Caco-2 (cell line): ENCODE measurements around the gene RBM48. TPM values are rescaled to one million over a fixed set of nuclear protein-coding genes. Genes with fewer than 3 reads are reported as not detected.

ENCODE experiments used
- BruUV-seq: library from RNA; stranded (reverse); fragments of 400-500 nt; replicated peaks from 2 replicates; lab custom pipeline; 2021; lab: Mats Ljungman, UMichigan
- CTCF ChIA-PET: fragments of 300-600 bp; sonication (Branson Sonifier 250); formaldehyde crosslinking; loops from one replicate; lab custom pipeline; 2022; ENCODE audit warnings: antibody characterized with exemption; lab: Charles Lee
- POLR2A ChIA-PET: fragments of 300-600 bp; sonication (Branson Sonifier 250); formaldehyde crosslinking; loops from one replicate; lab custom pipeline; 2022; ENCODE audit warnings: antibody characterized with exemption; lab: Charles Lee
- DNase-seq, 2 experiments: peaks; one replicate each; pipeline versions ENCODE4 v3.0.0 to v3.0.0-alpha.2; 2020 to 2022
- H3K27me3 ChIP-seq: replicated peaks from 2 replicates; pipeline ENCODE4 v1.6.0; 2011; ENCODE audit warnings: low read length; ENCODE audit not compliant: control insufficient read depth, insufficient read depth
- H3K36me3 ChIP-seq: 2 replicates; pipeline ENCODE4 v1.5.1; 2011; ENCODE audit warnings: low read length; ENCODE audit not compliant: control insufficient read depth, insufficient read depth
- H3K4me1 ChIP-seq: fragments of 250-450 bp; sonication (Bioruptor Pico); 2 replicates; pipeline ENCODE4 v1.5.1; 2020; ENCODE audit warnings: mild to moderate bottlenecking
- H3K4me3 ChIP-seq: 2 replicates; pipeline ENCODE4 v1.5.1; 2011; ENCODE audit warnings: low read depth, mild to moderate bottlenecking, control low read depth, low read length
- H3K9me3 ChIP-seq: fragments of 250-450 bp; sonication (Bioruptor Pico); 2 replicates; pipeline ENCODE4 v1.5.1; 2020; ENCODE audit warnings: mild to moderate bottlenecking, moderate library complexity
- H3K27ac Mint-ChIP-seq: one replicate; pipeline ENCODE4 v1.8.0; 2022; ENCODE audit warnings: mixed read lengths; ENCODE audit not compliant: unreplicated experiment
- H3K27me3 Mint-ChIP-seq: one replicate; pipeline ENCODE4 v1.8.0; 2022; ENCODE audit warnings: mixed read lengths; ENCODE audit not compliant: insufficient read depth, unreplicated experiment
- H3K36me3 Mint-ChIP-seq: one replicate; pipeline ENCODE4 v1.8.0; 2022; ENCODE audit warnings: mild to moderate bottlenecking, mixed read lengths; ENCODE audit not compliant: insufficient read depth, unreplicated experiment
- H3K4me1 Mint-ChIP-seq: one replicate; pipeline ENCODE4 v1.8.0; 2022; ENCODE audit warnings: low read depth, mixed read lengths; ENCODE audit not compliant: unreplicated experiment
- H3K4me3 Mint-ChIP-seq: one replicate; pipeline ENCODE4 v1.8.0; 2022; ENCODE audit warnings: mild to moderate bottlenecking, moderate library complexity, mixed read lengths; ENCODE audit not compliant: unreplicated experiment
- H3K9me3 Mint-ChIP-seq: one replicate; pipeline ENCODE4 v1.8.0; 2022; ENCODE audit warnings: mixed read lengths; ENCODE audit not compliant: unreplicated experiment
- CTCF ChIP-seq, 2 experiments: fragments of 200-600 bp in 1 of 2; IDR thresholded peaks; 1 replicate in 1 of 2; 2 replicates in 1 of 2; pipeline versions ENCODE4 v1.5.1 to v1.8.0; 2011 to 2022; ENCODE audit warnings: antibody characterized with exemption in 1 of 2, control low read depth in 1 of 2, inconsistent platforms in 1 of 2, low read depth in 1 of 2, low read length in 1 of 2, mild to moderate bottlenecking in 1 of 2, moderate library complexity in 1 of 2; ENCODE audit not compliant: insufficient read depth in 1 of 2, severe bottlenecking in 1 of 2, unreplicated experiment in 1 of 2
- intact Hi-C: fragments of 100-400 bp; cut with micrococcal nuclease; formaldehyde crosslinking; loops from one replicate; pipeline ENCODE4 v1.10.0; 2022; ENCODE audit not compliant: unreplicated experiment
- total RNA-seq: library from RNA; stranded (reverse); gene quantifications from 2 replicates; pipeline ENCODE4 v1.2.3, GENCODE V29; 2022

RBM48 gene
- total RNA-seq, 1 experiment from 2014 or later, result 14.2 TPM

GRCh38 chr7:92520024-92520423, 8.6 kb upstream of the RBM48 start:
- no peaks in the 10 kb centered on the region for H3K27me3 ChIP-seq
- BruUV-seq, result no TSS peak
- H3K36me3 ChIP-seq, result no peaks in the 10 kb centered on the region
- DNase-seq, result no peak
- H3K9me3 ChIP-seq, result no peaks in the 10 kb centered on the region
- intact Hi-C loops, result no loop called here
- H3K4me3 ChIP-seq, result no peak overlapping the region
- TF ChIP-seq CTCF (IDR thresholded peaks at IDR 0.05; ENCODE audit: insufficient read depth in 1 of 2, low read depth in 1 of 2, low read length in 1 of 2, severe bottlenecking in 1 of 2, unreplicated experiment in 1 of 2), result no peak
- peaks cover 6% of the 10 kb centered on the region for H3K36me3 Mint-ChIP-seq
- H3K27me3 Mint-ChIP-seq, result no peaks in the 10 kb centered on the region
- ChIA-PET CTCF (no interaction called here), POLR2A (interaction anchor here (0.6 kb wide), 1 partner anchor 63 kb away, joined by 3 read pairs; no protein-coding TSS in a partner anchor)
- H3K4me3 Mint-ChIP-seq, result no peak overlapping the region
- no peak overlapping the region for H3K27ac Mint-ChIP-seq
- H3K9me3 Mint-ChIP-seq, result no peaks in the 10 kb centered on the region
- H3K4me1 Mint-ChIP-seq, result no peaks in the 10 kb centered on the region
- H3K4me1 ChIP-seq, result no peaks in the 10 kb centered on the region

- ChIA-PET POLR2A (no interaction called here), CTCF (no interaction called here)
Observed at GRCh38 chr7:92523110-92523509, 5.5 kb upstream of the RBM48 start.

More at GRCh38 chr7:92523110-92523509, 5.5 kb upstream of the RBM48 start:
- Mint-ChIP-seq H3K27ac (no peak overlapping the region), H3K9me3 (no peaks in the 10 kb centered on the region), H3K36me3 (no peaks in the 10 kb centered on the region), H3K27me3 (no peaks in the 10 kb centered on the region), H3K4me1 (peaks cover 6% of the 10 kb centered on the region), H3K4me3 (no peak overlapping the region)
- no peaks in the 10 kb centered on the region for H3K9me3 ChIP-seq
- intact Hi-C loops, result no loop called here
- peaks cover 9% of the 10 kb centered on the region for H3K4me1 ChIP-seq
- DNase-seq, result no peak
- no TSS peak for BruUV-seq
- H3K27me3 ChIP-seq, result no peaks in the 10 kb centered on the region
- H3K36me3 ChIP-seq, result no peaks in the 10 kb centered on the region
- TF ChIP-seq CTCF (IDR thresholded peaks at IDR 0.05; ENCODE audit: insufficient read depth in 1 of 2, low read depth in 1 of 2, low read length in 1 of 2, severe bottlenecking in 1 of 2, unreplicated experiment in 1 of 2), result no peak
- H3K4me3 ChIP-seq, result no peak overlapping the region
